Loucy (cell line): ENCODE measurements around the gene GPRIN2.
"Not testable (repeated sequence)": the region's sequence is repeated elsewhere in the genome, so short reads cannot be mapped to it uniquely, and the experiment has no call there.

ENCODE experiments used
- H2AFZ ChIP-seq: fragments of 200-600 bp; sonication (generic); 2 replicates; pipeline ENCODE4 v1.6.0; 2016; ENCODE audit warnings: antibody characterized with exemption, mild to moderate bottlenecking, low read length, moderate library complexity
- H3F3A ChIP-seq: fragments of 200-600 bp; 2 replicates; pipeline ENCODE4 v1.6.0; 2016; ENCODE audit warnings: antibody characterized with exemption, low read depth, mild to moderate bottlenecking
- H3K27me3 ChIP-seq: fragments of 200-600 bp; sonication (generic); 2 replicates; pipeline ENCODE4 v1.6.1; 2014; ENCODE audit warnings: low read length, mild to moderate bottlenecking; ENCODE audit not compliant: insufficient read depth, poor library complexity, severe bottlenecking
- H3K36me3 ChIP-seq: fragments of 200-600 bp; sonication (generic); 2 replicates; pipeline ENCODE4 v1.6.1; 2016; ENCODE audit warnings: low read length; ENCODE audit not compliant: insufficient read depth
- H3K4me1 ChIP-seq: fragments of 200-600 bp; sonication (generic); 2 replicates; pipeline ENCODE4 v1.5.1; 2014; ENCODE audit warnings: low read length, mild to moderate bottlenecking; ENCODE audit not compliant: insufficient read depth, poor library complexity, severe bottlenecking
- H3K4me2 ChIP-seq: fragments of 200-600 bp; sonication (generic); 2 replicates; pipeline ENCODE4 v1.6.0; 2014; ENCODE audit warnings: antibody characterized with exemption, low read length, low read depth, mild to moderate bottlenecking; ENCODE audit not compliant: poor library complexity, severe bottlenecking
- H3K4me3 ChIP-seq: fragments of 200-600 bp; sonication (generic); 2 replicates; pipeline ENCODE4 v1.5.1; 2014; ENCODE audit warnings: low read length, mild to moderate bottlenecking, mixed read lengths; ENCODE audit not compliant: poor library complexity, severe bottlenecking
- H3K79me2 ChIP-seq: fragments of 200-600 bp; sonication (generic); 2 replicates; pipeline ENCODE4 v1.6.1; 2014; ENCODE audit warnings: low read length; ENCODE audit not compliant: insufficient read depth
- H3K9ac ChIP-seq: fragments of 200-600 bp; sonication (generic); 2 replicates; pipeline ENCODE4 v1.6.0; 2014; ENCODE audit warnings: mild to moderate bottlenecking, low read depth, low read length, moderate library complexity; ENCODE audit not compliant: poor library complexity, severe bottlenecking
- H3K9me2 ChIP-seq: fragments of 200-600 bp; sonication (generic); replicated peaks from 2 replicates; pipeline ENCODE4 v1.6.1; 2016; ENCODE audit warnings: low read depth, low read length, mixed read lengths
- H3K9me3 ChIP-seq: fragments of 200-600 bp; sonication (generic); 2 replicates; pipeline ENCODE4 v1.6.1; 2014; ENCODE audit warnings: mild to moderate bottlenecking, antibody characterized with exemption, low read length, low read depth; ENCODE audit not compliant: insufficient read depth
- H4K20me1 ChIP-seq: fragments of 200-600 bp; sonication (generic); 2 replicates; pipeline ENCODE4 v1.6.0; 2014; ENCODE audit warnings: antibody characterized with exemption, low read length, mild to moderate bottlenecking; ENCODE audit not compliant: insufficient read depth, poor library complexity, severe bottlenecking
- CTCF ChIP-seq: fragments of 200-600 bp; sonication (generic); conservative IDR thresholded peaks from 2 replicates; pipeline ENCODE4 v1.5.1; 2014; ENCODE audit warnings: mild to moderate bottlenecking, antibody characterized with exemption, low read length
- EZH2phosphoT487 ChIP-seq: fragments of 200-600 bp; IDR thresholded peaks from 2 replicates; pipeline ENCODE4 v1.6.1; 2018; ENCODE audit warnings: antibody characterized with exemption, mild to moderate bottlenecking, moderate library complexity, borderline replicate concordance

GPRIN2 gene

GRCh38 chr10:46536781-46537180, 19.7 kb downstream of the GPRIN2 start:
- no peak overlapping the region for H3K9ac ChIP-seq
- no peaks in the 10 kb centered on the region for H3K79me2 ChIP-seq
- no peaks in the 10 kb centered on the region for H3K27me3 ChIP-seq
- no peaks in the 10 kb centered on the region for H3K9me2 ChIP-seq
- H4K20me1 ChIP-seq: no peaks in the 10 kb centered on the region
- H3K4me1 ChIP-seq: no peaks in the 10 kb centered on the region
- TF ChIP-seq CTCF: no peak
- TF ChIP-seq EZH2phosphoT487: no peak
- no peak overlapping the region for H3K4me2 ChIP-seq
- no peaks in the 10 kb centered on the region for H3K36me3 ChIP-seq
- no peaks in the 10 kb centered on the region for H3K9me3 ChIP-seq
- H3K4me3 ChIP-seq: no peak overlapping the region
- no peak overlapping the region for H2AFZ ChIP-seq
- H3F3A ChIP-seq: no peaks in the 10 kb centered on the region

GRCh38 chr10:46536171-46536570, 20.3 kb downstream of the GPRIN2 start:
- no peak for TF ChIP-seq EZH2phosphoT487
- TF ChIP-seq CTCF: no peak
- Histone ChIP-seq H4K20me1 (no peaks in the 10 kb centered on the region), H2AFZ (no peak overlapping the region), H3K79me2 (no peaks in the 10 kb centered on the region), H3K9ac (no peak overlapping the region), H3F3A (no peaks in the 10 kb centered on the region), H3K9me3 (no peaks in the 10 kb centered on the region), H3K4me2 (no peak overlapping the region), H3K27me3 (no peaks in the 10 kb centered on the region), H3K9me2 (no peaks in the 10 kb centered on the region), H3K4me1 (no peaks in the 10 kb centered on the region), H3K4me3 (no peak overlapping the region), H3K36me3 (no peaks in the 10 kb centered on the region)

- no peaks in the 10 kb centered on the region for H3K9me2 ChIP-seq
- H3K4me1 ChIP-seq: no peaks in the 10 kb centered on the region
- H4K20me1 ChIP-seq: no peaks in the 10 kb centered on the region
- H3K9ac ChIP-seq: no peak overlapping the region
- no peaks in the 10 kb centered on the region for H3K9me3 ChIP-seq
- no peak overlapping the region for H3K4me2 ChIP-seq
- H3K79me2 ChIP-seq: no peaks in the 10 kb centered on the region
- H3K36me3 ChIP-seq: no peaks in the 10 kb centered on the region
- no peaks in the 10 kb centered on the region for H3F3A ChIP-seq
- H3K27me3 ChIP-seq: no peaks in the 10 kb centered on the region
- H2AFZ ChIP-seq: no peak overlapping the region
- H3K4me3 ChIP-seq: no peak overlapping the region
- TF ChIP-seq CTCF (no peak), EZH2phosphoT487 (no peak)
Measured at GRCh38 chr10:46534828-46535524, 21.5 kb downstream of the GPRIN2 start.

GRCh38 chr10:46532256-46532655, 24.2 kb downstream of the GPRIN2 start:
- not testable (repeated sequence) for H3K4me1 ChIP-seq, H3K9ac ChIP-seq, H3K9me3 ChIP-seq, H3K27me3 ChIP-seq, H3K4me2 ChIP-seq, H4K20me1 ChIP-seq, H3F3A ChIP-seq, H3K4me3 ChIP-seq, H3K36me3 ChIP-seq, H2AFZ ChIP-seq, H3K9me2 ChIP-seq, H3K79me2 ChIP-seq
